CD14-positive monocyte (primary cell): ENCODE measurements around the gene TSEN54. TPM values are rescaled to one million over a fixed set of nuclear protein-coding genes. Genes with fewer than 3 reads are reported as not detected.

Experiments used
- DNase-seq, 3 donors: peaks; one replicate each; pipeline ENCODE4 v3.0.0-alpha.2; 2011 to 2022
- H2AFZ ChIP-seq: 2 replicates; pipeline ENCODE4 v1.6.0; 2012; ENCODE audit warnings: mild to moderate bottlenecking, low read depth, low read length, inconsistent platforms; ENCODE audit not compliant: insufficient read depth, poor library complexity, severe bottlenecking
- H3K27ac ChIP-seq, 2 donors: 1 replicate in 1 of 2; 2 replicates in 1 of 2; pipeline ENCODE4 v1.5.1; 2012 to 2013; ENCODE audit warnings: low read length in 2 of 2, control low read depth in 1 of 2, inconsistent platforms in 1 of 2, low read depth in 1 of 2, mild to moderate bottlenecking in 1 of 2
- H3K27me3 ChIP-seq, 2 donors: one replicate each; pipeline versions ENCODE4 v1.6.0 to v1.6.1; 2011 to 2013; ENCODE audit warnings: low read length in 2 of 2; ENCODE audit not compliant: control insufficient read depth in 2 of 2, insufficient read depth in 2 of 2
- H3K36me3 ChIP-seq, 2 donors: replicated peaks in 1 of 2; 1 replicate in 1 of 2; 2 replicates in 1 of 2; pipeline versions ENCODE4 v1.5.1 to v1.6.1; 2012 to 2013; ENCODE audit warnings: low read length in 2 of 2, control low read depth in 1 of 2, inconsistent platforms in 1 of 2, mild to moderate bottlenecking in 1 of 2; ENCODE audit not compliant: insufficient read depth in 2 of 2, control insufficient read depth in 1 of 2
- H3K4me1 ChIP-seq, 2 donors: 1 replicate in 1 of 2; 2 replicates in 1 of 2; pipeline versions ENCODE4 v1.5.1 to v1.6.1; 2012 to 2013; ENCODE audit warnings: low read length in 2 of 2, control low read depth in 1 of 2, inconsistent platforms in 1 of 2, mild to moderate bottlenecking in 1 of 2, moderate library complexity in 1 of 2; ENCODE audit not compliant: insufficient read depth in 2 of 2, control insufficient read depth in 1 of 2
- H3K4me2 ChIP-seq: replicated peaks from 2 replicates; pipeline ENCODE3; 2012; ENCODE audit warnings: low read length, moderate library complexity, mild to moderate bottlenecking; ENCODE audit not compliant: poor library complexity, severe bottlenecking; ENCODE audit errors: extremely low read depth
- H3K4me3 ChIP-seq, 3 experiments: fragments of 200-600 bp in 1 of 3; sonication (generic) in 1 of 3; replicated peaks in 1 of 3; 1 replicate in 2 of 3; 2 replicates in 1 of 3; pipeline ENCODE4 v1.5.1; 2011 to 2013; ENCODE audit warnings: low read length in 3 of 3, mild to moderate bottlenecking in 3 of 3, control low read depth in 2 of 3, low read depth in 2 of 3, inconsistent platforms in 1 of 3, moderate library complexity in 1 of 3
- H3K79me2 ChIP-seq: 2 replicates; pipeline ENCODE4 v1.6.0; 2012; ENCODE audit warnings: mild to moderate bottlenecking, control low read depth, inconsistent platforms, low read length, moderate library complexity; ENCODE audit not compliant: insufficient read depth
- H3K9ac ChIP-seq: 2 replicates; pipeline ENCODE4 v1.6.0; 2017; ENCODE audit warnings: low read length, mild to moderate bottlenecking; ENCODE audit not compliant: insufficient read depth, poor library complexity, severe bottlenecking
- H3K9me3 ChIP-seq, 2 donors: replicated peaks in 1 of 2; 1 replicate in 1 of 2; 2 replicates in 1 of 2; pipeline versions ENCODE4 v1.5.1 to v1.6.1; 2012 to 2013; ENCODE audit warnings: low read length in 2 of 2, control low read depth in 1 of 2; ENCODE audit not compliant: control insufficient read depth in 1 of 2, insufficient read depth in 1 of 2
- H4K20me1 ChIP-seq: 2 replicates; pipeline ENCODE4 v1.6.0; 2012; ENCODE audit warnings: mild to moderate bottlenecking, low read length, control low read depth, moderate library complexity; ENCODE audit not compliant: insufficient read depth
- H3K27ac Mint-ChIP-seq, 7 donors: one replicate each; pipeline ENCODE4 v1.8.0; 2020; ENCODE audit warnings: mild to moderate bottlenecking in 7 of 7, mixed read lengths in 7 of 7, moderate library complexity in 6 of 7, inconsistent platforms in 2 of 7
- H3K27me3 Mint-ChIP-seq, 3 donors: one replicate each; pipeline ENCODE4 v1.8.0; 2021 to 2022; ENCODE audit warnings: low read depth in 3 of 3, mild to moderate bottlenecking in 3 of 3, mixed read lengths in 3 of 3, moderate library complexity in 3 of 3, inconsistent platforms in 1 of 3
- H3K36me3 Mint-ChIP-seq, 2 donors: one replicate each; pipeline ENCODE4 v1.8.0; 2020; ENCODE audit warnings: mixed read lengths in 2 of 2, inconsistent platforms in 1 of 2, mild to moderate bottlenecking in 1 of 2
- H3K4me1 Mint-ChIP-seq: one replicate; pipeline ENCODE4 v1.8.0; 2020; ENCODE audit warnings: mild to moderate bottlenecking, mixed read lengths
- H3K4me3 Mint-ChIP-seq, 2 donors: one replicate each; pipeline ENCODE4 v1.8.0; 2020; ENCODE audit warnings: mild to moderate bottlenecking in 2 of 2, mixed read lengths in 2 of 2, moderate library complexity in 1 of 2
- H3K9me3 Mint-ChIP-seq, 7 donors: one replicate each; pipeline ENCODE4 v1.8.0; 2020 to 2022; ENCODE audit warnings: mixed read lengths in 7 of 7, mild to moderate bottlenecking in 6 of 7, moderate library complexity in 6 of 7, inconsistent platforms in 2 of 7
- CTCF ChIP-seq: fragments of 200-600 bp; IDR thresholded peaks from one replicate; pipeline ENCODE4 v1.8.0; 2022; ENCODE audit warnings: antibody characterized with exemption, mild to moderate bottlenecking
- WGBS: methylation state at CpG from one replicate; pipeline ENCODE4 v1.1.5; 2013; ENCODE audit warnings: missing lambda C conversion rate; ENCODE audit not compliant: insufficient coverage; 5-methylcytosine and 5-hydroxymethylcytosine counted together
- intact Hi-C, 2 donors: fragments of 100-400 bp; cut with micrococcal nuclease; formaldehyde crosslinking; loops; one replicate each; pipeline versions ENCODE4 v1.15.0 to v1.15.1; 2023
- polyA plus RNA-seq, 3 donors: library from polyadenylated mRNA; depleted of rRNA in 1 of 3; unstranded in 2 of 3; stranded (reverse) in 1 of 3; fragments of 300-500 nt in 2 of 3; fragments of >200 nt in 1 of 3; fragmentation: Illumina TruSeq in 2 of 3; gene quantifications; 1 replicate in 2 of 3; 2 replicates in 1 of 3; pipeline ENCODE4 v1.2.3, GENCODE V29; 2012 to 2021

The TSEN54 gene
- polyA plus RNA-seq, 3 donors: 10.3 to 13.6 (median 11.8) TPM

- no peak overlapping the region for H2AFZ ChIP-seq
- intact Hi-C loops: loop anchor here in 1 of 2 donors (10.0 kb wide), 1 partner anchor 79 kb away; no protein-coding TSS in a partner anchor
- H3K27me3 Mint-ChIP-seq: peaks cover 0 to 2% (median 1%) of the 10 kb centered on the region in 3 donors
- peaks cover 8% of the 10 kb centered on the region for H3K4me1 Mint-ChIP-seq
- H3K4me3 ChIP-seq: no peak overlapping the region
- H4K20me1 ChIP-seq: no peaks in the 10 kb centered on the region
- WGBS: 90% methylated on average over 2 of the region's 13 CpGs
- no peak overlapping the region for H3K4me2 ChIP-seq
- TF ChIP-seq CTCF: no peak
- H3K9me3 ChIP-seq: no peaks in the 10 kb centered on the region
- no peaks in the 10 kb centered on the region for H3K4me1 ChIP-seq
- H3K36me3 Mint-ChIP-seq: peaks cover 14 to 15% of the 10 kb centered on the region in 2 donors
- no peaks in the 10 kb centered on the region for H3K79me2 ChIP-seq
- H3K27ac ChIP-seq: no peak overlapping the region
- H3K4me3 Mint-ChIP-seq: no peak overlapping the region
- H3K9ac ChIP-seq: no peak overlapping the region
- H3K36me3 ChIP-seq: peaks cover 12 to 17% of the 10 kb centered on the region in 2 donors
- DNase-seq: no peak
- no peak overlapping the region for H3K27ac Mint-ChIP-seq
- H3K9me3 Mint-ChIP-seq: peaks cover 0 to 2% (median 0%) of the 10 kb centered on the region in 7 donors
- no peaks in the 10 kb centered on the region for H3K27me3 ChIP-seq
Measured at GRCh38 chr17:75503976-75504346, 12.4 kb upstream of the TSEN54 start.

- Mint-ChIP-seq H3K9me3 (peaks cover 0 to 2% (median 0%) of the 10 kb centered on the region in 7 donors), H3K27me3 (peaks cover 0 to 2% (median 0%) of the 10 kb centered on the region in 3 donors), H3K4me3 (no peak overlapping the region), H3K36me3 (peaks cover 9% of the 10 kb centered on the region in 2 donors), H3K27ac (no peak overlapping the region), H3K4me1 (peaks cover 6% of the 10 kb centered on the region)
- Histone ChIP-seq H3K36me3 (peaks cover 7 to 11% of the 10 kb centered on the region in 2 donors), H4K20me1 (no peaks in the 10 kb centered on the region), H3K4me2 (no peak overlapping the region), H3K79me2 (no peaks in the 10 kb centered on the region), H3K27ac (no peak overlapping the region), H3K9me3 (no peaks in the 10 kb centered on the region), H3K9ac (no peak overlapping the region), H3K4me1 (no peaks in the 10 kb centered on the region), H2AFZ (no peak overlapping the region), H3K27me3 (no peaks in the 10 kb centered on the region), H3K4me3 (no peak overlapping the region)
- DNase-seq: peak; percentile 36 to 54 (median 47)
- WGBS: 85% methylated on average over 29 of the region's 32 CpGs
- intact Hi-C loops: loop anchor here in 1 of 2 donors (10.0 kb wide), 1 partner anchor 80 kb away; no protein-coding TSS in a partner anchor
- TF ChIP-seq CTCF: peak; percentile 81
Measured at GRCh38 chr17:75504347-75505151, 11.8 kb upstream of the TSEN54 start.
